Ishikawa (cell line): ENCODE measurements around the gene SWT1.

Experiments used
- CREB1 ChIP-seq: IDR thresholded peaks from 2 replicates; pipeline ENCODE4 v1.6.1; 2012; ENCODE audit warnings: low read depth
- MAX ChIP-seq: IDR thresholded peaks from 2 replicates; pipeline ENCODE4 v1.6.1; 2012

- TF ChIP-seq MAX, result no peak
- no peak for TF ChIP-seq CREB1
These were observed 75.9 kb downstream of the SWT1 start for GRCh38 chr1:185232874-185233273.
